ENCODE measurements around the gene TNFRSF9. TPM values are rescaled to one million over a fixed set of nuclear protein-coding genes. Genes with fewer than 3 reads are reported as not detected.

TNFRSF9 gene
- polyA plus RNA-seq, 1 donor from 2014 or later = not detected

DNA sequence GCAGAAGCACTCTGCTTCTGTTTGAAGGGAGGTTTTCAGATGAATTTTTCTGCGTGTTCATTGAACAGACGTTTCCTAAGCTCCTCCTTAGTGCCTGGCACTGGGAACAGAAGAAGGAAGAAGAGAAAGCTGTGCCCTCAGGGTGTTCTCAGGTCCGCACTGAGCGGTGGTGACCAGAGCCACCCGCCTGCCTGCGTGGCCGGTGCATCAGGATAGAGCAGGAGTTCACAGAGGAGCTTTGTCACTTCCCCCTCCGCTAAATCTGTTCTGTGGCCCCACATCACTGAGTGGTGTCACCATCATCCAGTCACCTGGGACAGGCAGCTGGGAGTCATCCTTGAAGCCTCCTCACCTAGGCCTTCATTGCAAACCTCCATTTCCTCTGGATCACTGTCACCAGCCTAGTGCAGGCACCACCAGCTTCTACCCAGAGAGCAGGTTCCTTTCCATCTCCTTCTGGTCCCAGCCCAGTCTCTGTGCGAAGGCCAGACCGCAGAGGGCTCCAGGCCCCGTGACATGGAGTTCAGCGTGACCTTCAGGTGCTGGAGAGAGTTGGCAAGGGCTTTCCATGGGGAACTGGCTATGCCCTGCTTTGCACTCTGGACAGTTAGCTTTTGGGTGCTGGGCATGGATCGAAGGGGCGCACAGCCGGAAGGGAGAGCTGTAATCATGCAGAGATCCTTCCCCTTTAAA lies 42.6 kb upstream of the TNFRSF9 start:
- Histone ChIP-seq H3K9me2 (ENCODE audit: insufficient read depth, low read length) (no peaks in the 10 kb centered on the region), H3K36me3 (ENCODE audit: insufficient read depth, low read length) (no peaks in the 10 kb centered on the region), H3K9ac (ENCODE audit: low read length) (peak overlapping the region; percentile 33), H3K27me3 (ENCODE audit: insufficient read depth, low read depth, low read length) (no peaks in the 10 kb centered on the region), H4K20me1 (ENCODE audit: insufficient read depth) (no peaks in the 10 kb centered on the region), H3K4me3 (ENCODE audit: low read length) (no peak overlapping the region), H3F3A (ENCODE audit: insufficient read depth, low read length, poor library complexity, severe bottlenecking) (no peaks in the 10 kb centered on the region), H3K4me2 (ENCODE audit: low read length) (no peak overlapping the region), H2AFZ (ENCODE audit: low read depth, low read length) (no peak overlapping the region), H3K27ac (ENCODE audit: low read length) (peak overlapping the region; percentile 59), H3K9me3 (ENCODE audit: low read length) (no peaks in the 10 kb centered on the region), H3K79me2 (replicated peaks; ENCODE audit: insufficient read depth, low read length) (no peaks in the 10 kb centered on the region)
- no peak for TF ChIP-seq SMC3 (conservative IDR thresholded peaks at IDR 0.05; ENCODE audit: poor library complexity)
- TF ChIP-seq, protein P1, sequence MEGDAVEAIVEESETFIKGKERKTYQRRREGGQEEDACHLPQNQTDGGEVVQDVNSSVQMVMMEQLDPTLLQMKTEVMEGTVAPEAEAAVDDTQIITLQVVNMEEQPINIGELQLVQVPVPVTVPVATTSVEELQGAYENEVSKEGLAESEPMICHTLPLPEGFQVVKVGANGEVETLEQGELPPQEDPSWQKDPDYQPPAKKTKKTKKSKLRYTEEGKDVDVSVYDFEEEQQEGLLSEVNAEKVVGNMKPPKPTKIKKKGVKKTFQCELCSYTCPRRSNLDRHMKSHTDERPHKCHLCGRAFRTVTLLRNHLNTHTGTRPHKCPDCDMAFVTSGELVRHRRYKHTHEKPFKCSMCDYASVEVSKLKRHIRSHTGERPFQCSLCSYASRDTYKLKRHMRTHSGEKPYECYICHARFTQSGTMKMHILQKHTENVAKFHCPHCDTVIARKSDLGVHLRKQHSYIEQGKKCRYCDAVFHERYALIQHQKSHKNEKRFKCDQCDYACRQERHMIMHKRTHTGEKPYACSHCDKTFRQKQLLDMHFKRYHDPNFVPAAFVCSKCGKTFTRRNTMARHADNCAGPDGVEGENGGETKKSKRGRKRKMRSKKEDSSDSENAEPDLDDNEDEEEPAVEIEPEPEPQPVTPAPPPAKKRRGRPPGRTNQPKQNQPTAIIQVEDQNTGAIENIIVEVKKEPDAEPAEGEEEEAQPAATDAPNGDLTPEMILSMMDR (IDR thresholded peaks at IDR 0.05; ENCODE audit: poor library complexity, severe bottlenecking) = no peak
- no peak for TF ChIP-seq POLR2AphosphoS5 (IDR thresholded peaks at IDR 0.05)
- no peak for TF ChIP-seq EP300 (conservative IDR thresholded peaks at IDR 0.05; ENCODE audit: poor library complexity, severe bottlenecking)
- TF ChIP-seq RAD21 (conservative IDR thresholded peaks at IDR 0.05) = no peak
- no peak for TF ChIP-seq MXI1 (conservative IDR thresholded peaks at IDR 0.05; ENCODE audit: poor library complexity, severe bottlenecking)
- no peak for TF ChIP-seq TAF1 (IDR thresholded peaks at IDR 0.05; ENCODE audit: low read depth)
- no peak for TF ChIP-seq EZH2 (IDR thresholded peaks at IDR 0.05; ENCODE audit: borderline replicate concordance, insufficient read depth, low read length, poor library complexity, severe bottlenecking)
- TF ChIP-seq, protein P2, sequence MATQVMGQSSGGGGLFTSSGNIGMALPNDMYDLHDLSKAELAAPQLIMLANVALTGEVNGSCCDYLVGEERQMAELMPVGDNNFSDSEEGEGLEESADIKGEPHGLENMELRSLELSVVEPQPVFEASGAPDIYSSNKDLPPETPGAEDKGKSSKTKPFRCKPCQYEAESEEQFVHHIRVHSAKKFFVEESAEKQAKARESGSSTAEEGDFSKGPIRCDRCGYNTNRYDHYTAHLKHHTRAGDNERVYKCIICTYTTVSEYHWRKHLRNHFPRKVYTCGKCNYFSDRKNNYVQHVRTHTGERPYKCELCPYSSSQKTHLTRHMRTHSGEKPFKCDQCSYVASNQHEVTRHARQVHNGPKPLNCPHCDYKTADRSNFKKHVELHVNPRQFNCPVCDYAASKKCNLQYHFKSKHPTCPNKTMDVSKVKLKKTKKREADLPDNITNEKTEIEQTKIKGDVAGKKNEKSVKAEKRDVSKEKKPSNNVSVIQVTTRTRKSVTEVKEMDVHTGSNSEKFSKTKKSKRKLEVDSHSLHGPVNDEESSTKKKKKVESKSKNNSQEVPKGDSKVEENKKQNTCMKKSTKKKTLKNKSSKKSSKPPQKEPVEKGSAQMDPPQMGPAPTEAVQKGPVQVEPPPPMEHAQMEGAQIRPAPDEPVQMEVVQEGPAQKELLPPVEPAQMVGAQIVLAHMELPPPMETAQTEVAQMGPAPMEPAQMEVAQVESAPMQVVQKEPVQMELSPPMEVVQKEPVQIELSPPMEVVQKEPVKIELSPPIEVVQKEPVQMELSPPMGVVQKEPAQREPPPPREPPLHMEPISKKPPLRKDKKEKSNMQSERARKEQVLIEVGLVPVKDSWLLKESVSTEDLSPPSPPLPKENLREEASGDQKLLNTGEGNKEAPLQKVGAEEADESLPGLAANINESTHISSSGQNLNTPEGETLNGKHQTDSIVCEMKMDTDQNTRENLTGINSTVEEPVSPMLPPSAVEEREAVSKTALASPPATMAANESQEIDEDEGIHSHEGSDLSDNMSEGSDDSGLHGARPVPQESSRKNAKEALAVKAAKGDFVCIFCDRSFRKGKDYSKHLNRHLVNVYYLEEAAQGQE (IDR thresholded peaks at IDR 0.05; ENCODE audit: borderline replicate concordance) = no peak

DNA sequence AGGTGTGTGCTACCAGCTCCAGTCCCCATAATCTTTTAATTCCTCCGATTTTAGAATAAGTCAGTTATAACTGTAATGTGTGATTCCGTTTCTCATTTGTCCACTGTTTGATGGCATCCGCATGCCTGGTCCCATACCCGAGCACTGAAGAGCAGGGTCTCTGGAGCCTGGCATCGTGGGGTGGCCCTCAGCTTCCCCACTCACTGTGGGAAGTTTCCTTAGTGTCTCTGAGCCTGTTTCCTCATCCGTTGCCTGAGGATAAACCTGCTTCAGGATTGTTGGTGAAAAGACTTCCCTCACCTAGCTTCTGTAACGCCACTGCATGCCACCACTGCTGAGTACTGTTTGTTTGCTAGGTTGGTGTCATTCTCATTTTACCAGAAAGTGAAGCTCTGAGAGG lies 40.3 kb upstream of the TNFRSF9 start:
- H3K9ac ChIP-seq (ENCODE audit: low read length) = no peak overlapping the region
- no peak overlapping the region for H2AFZ ChIP-seq (ENCODE audit: low read depth, low read length)

More for the DNA sequence above, 40.3 kb upstream of the TNFRSF9 start:
- no peaks in the 10 kb centered on the region for H3K27me3 ChIP-seq (ENCODE audit: insufficient read depth, low read depth, low read length)
- no peaks in the 10 kb centered on the region for H3K79me2 ChIP-seq (replicated peaks; ENCODE audit: insufficient read depth, low read length)
- no peak overlapping the region for H3K4me3 ChIP-seq (ENCODE audit: low read length)
- no peaks in the 10 kb centered on the region for H4K20me1 ChIP-seq (ENCODE audit: insufficient read depth)
- H3K9me3 ChIP-seq (ENCODE audit: low read length) = no peaks in the 10 kb centered on the region
- no peak overlapping the region for H3K27ac ChIP-seq (ENCODE audit: low read length)
- no peak for TF ChIP-seq EP300 (conservative IDR thresholded peaks at IDR 0.05; ENCODE audit: poor library complexity, severe bottlenecking)
- no peak for TF ChIP-seq MXI1 (conservative IDR thresholded peaks at IDR 0.05; ENCODE audit: poor library complexity, severe bottlenecking)
- TF ChIP-seq SMC3 (conservative IDR thresholded peaks at IDR 0.05; ENCODE audit: poor library complexity) = no peak
- no peak for TF ChIP-seq RAD21 (conservative IDR thresholded peaks at IDR 0.05)
- TF ChIP-seq, protein P1 (IDR thresholded peaks at IDR 0.05; ENCODE audit: poor library complexity, severe bottlenecking) = no peak
- TF ChIP-seq, protein P2 (IDR thresholded peaks at IDR 0.05; ENCODE audit: borderline replicate concordance) = no peak
- TF ChIP-seq TAF1 (IDR thresholded peaks at IDR 0.05; ENCODE audit: low read depth) = no peak
- TF ChIP-seq POLR2AphosphoS5 (IDR thresholded peaks at IDR 0.05) = no peak
- no peak for TF ChIP-seq EZH2 (IDR thresholded peaks at IDR 0.05; ENCODE audit: borderline replicate concordance, insufficient read depth, low read length, poor library complexity, severe bottlenecking)
- H3K4me2 ChIP-seq (ENCODE audit: low read length) = no peak overlapping the region
- no peaks in the 10 kb centered on the region for H3K9me2 ChIP-seq (ENCODE audit: insufficient read depth, low read length)
- H3F3A ChIP-seq (ENCODE audit: insufficient read depth, low read length, poor library complexity, severe bottlenecking) = no peaks in the 10 kb centered on the region
- H3K36me3 ChIP-seq (ENCODE audit: insufficient read depth, low read length) = no peaks in the 10 kb centered on the region
